HEK293 (cell line): ENCODE data around the gene ZNF552.
"Not testable (repeated sequence)": the region's sequence is repeated elsewhere in the genome, so short reads cannot be mapped to it uniquely, and the experiment has no call there.

Experiments used
- CTCF ChIP-seq: fragments of 450-650 bp; formaldehyde crosslinking; IDR thresholded peaks from 2 replicates; pipeline ENCODE4 v1.5.1; 2016; ENCODE audit warnings: missing biosample characterization, missing genetic modification characterization
- HOXC10 ChIP-seq: sonication (generic); formaldehyde crosslinking; IDR thresholded peaks from 2 replicates; pipeline ENCODE4 v1.8.1; 2023; ENCODE audit warnings: mild to moderate bottlenecking, missing genetic modification reagents
- SP2 ChIP-seq: fragments of 450-650 bp; formaldehyde crosslinking; IDR thresholded peaks from 2 replicates; pipeline ENCODE4 v1.5.1; 2016; ENCODE audit warnings: missing biosample characterization, missing genetic modification characterization
- ZNF140 ChIP-seq: fragments of 450-650 bp; formaldehyde crosslinking; IDR thresholded peaks from 2 replicates; pipeline ENCODE4 v1.5.1; 2016; ENCODE audit warnings: missing biosample characterization, missing genetic modification characterization
- ZNF214 ChIP-seq: fragments of 450-650 bp; formaldehyde crosslinking; IDR thresholded peaks from 2 replicates; pipeline ENCODE4 v1.5.1; 2017; ENCODE audit warnings: missing biosample characterization, mild to moderate bottlenecking, missing genetic modification characterization, borderline replicate concordance
- ZNF266 ChIP-seq: fragments of 450-650 bp; formaldehyde crosslinking; IDR thresholded peaks from 2 replicates; pipeline ENCODE4 v1.5.1; 2016; ENCODE audit warnings: missing biosample characterization, missing genetic modification characterization, low read depth
- ZNF501 ChIP-seq: fragments of 450-650 bp; formaldehyde crosslinking; IDR thresholded peaks from 2 replicates; pipeline ENCODE4 v1.5.1; 2016; ENCODE audit warnings: missing biosample characterization, missing genetic modification characterization
- ZNF561 ChIP-seq: fragments of 450-650 bp; IDR thresholded peaks from 2 replicates; pipeline ENCODE4 v1.5.1; 2018; ENCODE audit warnings: missing biosample characterization, missing genetic modification characterization, borderline replicate concordance

GRCh38 chr19:57847164-57847563, 32.5 kb upstream of the ZNF552 start:
- TF ChIP-seq ZNF501 (tag by site-specific recombination); ZNF266; ZNF561 (tag by site-specific recombination); SP2 (tag by site-specific recombination); ZNF140; CTCF (tag by site-specific recombination); ZNF214; HOXC10 (CRISPR knock-in tag): not testable (repeated sequence)
